ENCODE results near the gene ANKRD12. TPM values are rescaled to one million over a fixed set of nuclear protein-coding genes. Genes with fewer than 3 reads are reported as not detected.

The ANKRD12 gene
- total RNA-seq, 1 experiment from 2014 or later = 30.7 TPM

DNA sequence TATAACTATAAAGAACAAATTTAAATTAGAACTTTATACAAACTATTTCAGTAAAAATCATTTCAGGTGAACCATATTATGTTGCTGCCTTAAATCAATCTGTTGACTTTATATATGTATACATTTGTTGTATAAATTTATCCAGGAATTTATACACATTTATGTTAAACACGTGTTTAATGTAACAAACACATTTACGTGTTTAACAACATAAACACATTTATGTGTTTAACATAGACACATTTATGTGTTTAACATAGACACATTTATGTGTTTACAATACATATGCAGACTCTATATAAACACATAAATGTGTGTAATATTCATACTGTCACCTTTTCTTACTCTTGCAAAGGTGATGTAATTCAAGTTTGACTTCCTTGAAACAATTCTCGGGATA is 122.6 kb downstream of the ANKRD12 start:
- H3K36me3 ChIP-seq (ENCODE audit: control insufficient read depth, insufficient read depth, low read length) = no peaks in the 10 kb centered on the region; the same call in 1 of the 2 replicates
- DNase-seq (ENCODE audit: low read depth, low spot score) (no peak), ATAC-seq (no peak)
- intact Hi-C loops (cut with micrococcal nuclease; ENCODE audit: unreplicated experiment) = no loop called here
- no peaks in the 10 kb centered on the region for H3K9me3 ChIP-seq (ENCODE audit: control insufficient read depth, insufficient read depth, low read depth, low read length)
- POLR2A ChIA-PET = no interaction called here
- H3K4me3 ChIP-seq (ENCODE audit: low read depth in 2 of 2, low read length in 2 of 2) = no peak overlapping the region
- no TSS peak for BruUV-seq (replicated peaks)
- CTCF ChIA-PET = no interaction called here
- H3K27me3 ChIP-seq (ENCODE audit: control insufficient read depth, insufficient read depth, low read length) = no peaks in the 10 kb centered on the region
- TF ChIP-seq, protein P1, sequence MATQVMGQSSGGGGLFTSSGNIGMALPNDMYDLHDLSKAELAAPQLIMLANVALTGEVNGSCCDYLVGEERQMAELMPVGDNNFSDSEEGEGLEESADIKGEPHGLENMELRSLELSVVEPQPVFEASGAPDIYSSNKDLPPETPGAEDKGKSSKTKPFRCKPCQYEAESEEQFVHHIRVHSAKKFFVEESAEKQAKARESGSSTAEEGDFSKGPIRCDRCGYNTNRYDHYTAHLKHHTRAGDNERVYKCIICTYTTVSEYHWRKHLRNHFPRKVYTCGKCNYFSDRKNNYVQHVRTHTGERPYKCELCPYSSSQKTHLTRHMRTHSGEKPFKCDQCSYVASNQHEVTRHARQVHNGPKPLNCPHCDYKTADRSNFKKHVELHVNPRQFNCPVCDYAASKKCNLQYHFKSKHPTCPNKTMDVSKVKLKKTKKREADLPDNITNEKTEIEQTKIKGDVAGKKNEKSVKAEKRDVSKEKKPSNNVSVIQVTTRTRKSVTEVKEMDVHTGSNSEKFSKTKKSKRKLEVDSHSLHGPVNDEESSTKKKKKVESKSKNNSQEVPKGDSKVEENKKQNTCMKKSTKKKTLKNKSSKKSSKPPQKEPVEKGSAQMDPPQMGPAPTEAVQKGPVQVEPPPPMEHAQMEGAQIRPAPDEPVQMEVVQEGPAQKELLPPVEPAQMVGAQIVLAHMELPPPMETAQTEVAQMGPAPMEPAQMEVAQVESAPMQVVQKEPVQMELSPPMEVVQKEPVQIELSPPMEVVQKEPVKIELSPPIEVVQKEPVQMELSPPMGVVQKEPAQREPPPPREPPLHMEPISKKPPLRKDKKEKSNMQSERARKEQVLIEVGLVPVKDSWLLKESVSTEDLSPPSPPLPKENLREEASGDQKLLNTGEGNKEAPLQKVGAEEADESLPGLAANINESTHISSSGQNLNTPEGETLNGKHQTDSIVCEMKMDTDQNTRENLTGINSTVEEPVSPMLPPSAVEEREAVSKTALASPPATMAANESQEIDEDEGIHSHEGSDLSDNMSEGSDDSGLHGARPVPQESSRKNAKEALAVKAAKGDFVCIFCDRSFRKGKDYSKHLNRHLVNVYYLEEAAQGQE (IDR thresholded peaks at IDR 0.05; ENCODE audit: insufficient read depth in 1 of 2, low read depth in 2 of 2, low read length in 1 of 2) = no peak
- TF ChIP-seq, protein P2, sequence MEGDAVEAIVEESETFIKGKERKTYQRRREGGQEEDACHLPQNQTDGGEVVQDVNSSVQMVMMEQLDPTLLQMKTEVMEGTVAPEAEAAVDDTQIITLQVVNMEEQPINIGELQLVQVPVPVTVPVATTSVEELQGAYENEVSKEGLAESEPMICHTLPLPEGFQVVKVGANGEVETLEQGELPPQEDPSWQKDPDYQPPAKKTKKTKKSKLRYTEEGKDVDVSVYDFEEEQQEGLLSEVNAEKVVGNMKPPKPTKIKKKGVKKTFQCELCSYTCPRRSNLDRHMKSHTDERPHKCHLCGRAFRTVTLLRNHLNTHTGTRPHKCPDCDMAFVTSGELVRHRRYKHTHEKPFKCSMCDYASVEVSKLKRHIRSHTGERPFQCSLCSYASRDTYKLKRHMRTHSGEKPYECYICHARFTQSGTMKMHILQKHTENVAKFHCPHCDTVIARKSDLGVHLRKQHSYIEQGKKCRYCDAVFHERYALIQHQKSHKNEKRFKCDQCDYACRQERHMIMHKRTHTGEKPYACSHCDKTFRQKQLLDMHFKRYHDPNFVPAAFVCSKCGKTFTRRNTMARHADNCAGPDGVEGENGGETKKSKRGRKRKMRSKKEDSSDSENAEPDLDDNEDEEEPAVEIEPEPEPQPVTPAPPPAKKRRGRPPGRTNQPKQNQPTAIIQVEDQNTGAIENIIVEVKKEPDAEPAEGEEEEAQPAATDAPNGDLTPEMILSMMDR (IDR thresholded peaks at IDR 0.05) = no peak
- TF ChIP-seq TCF7L2 (IDR thresholded peaks at IDR 0.05; ENCODE audit: low read depth, low read length) = no peak
- TF ChIP-seq SIN3A (IDR thresholded peaks at IDR 0.05; ENCODE audit: borderline replicate concordance, insufficient read depth, low read depth, low read length) = no peak
- TF ChIP-seq POLR2AphosphoS5 (IDR thresholded peaks at IDR 0.05; ENCODE audit: low read depth, low read length) = no peak
- H3K4me1 ChIP-seq (ENCODE audit: control insufficient read depth, insufficient read depth, low read length) = no peaks in the 10 kb centered on the region
- in situ Hi-C loops (cut with HindIII; ENCODE audit: low pct_unique_long_range_greater_than_20kb, low sequenced_read_pairs) = no loop called here
- H3K27ac ChIP-seq (ENCODE audit: low read length) = no peak overlapping the region

DNA sequence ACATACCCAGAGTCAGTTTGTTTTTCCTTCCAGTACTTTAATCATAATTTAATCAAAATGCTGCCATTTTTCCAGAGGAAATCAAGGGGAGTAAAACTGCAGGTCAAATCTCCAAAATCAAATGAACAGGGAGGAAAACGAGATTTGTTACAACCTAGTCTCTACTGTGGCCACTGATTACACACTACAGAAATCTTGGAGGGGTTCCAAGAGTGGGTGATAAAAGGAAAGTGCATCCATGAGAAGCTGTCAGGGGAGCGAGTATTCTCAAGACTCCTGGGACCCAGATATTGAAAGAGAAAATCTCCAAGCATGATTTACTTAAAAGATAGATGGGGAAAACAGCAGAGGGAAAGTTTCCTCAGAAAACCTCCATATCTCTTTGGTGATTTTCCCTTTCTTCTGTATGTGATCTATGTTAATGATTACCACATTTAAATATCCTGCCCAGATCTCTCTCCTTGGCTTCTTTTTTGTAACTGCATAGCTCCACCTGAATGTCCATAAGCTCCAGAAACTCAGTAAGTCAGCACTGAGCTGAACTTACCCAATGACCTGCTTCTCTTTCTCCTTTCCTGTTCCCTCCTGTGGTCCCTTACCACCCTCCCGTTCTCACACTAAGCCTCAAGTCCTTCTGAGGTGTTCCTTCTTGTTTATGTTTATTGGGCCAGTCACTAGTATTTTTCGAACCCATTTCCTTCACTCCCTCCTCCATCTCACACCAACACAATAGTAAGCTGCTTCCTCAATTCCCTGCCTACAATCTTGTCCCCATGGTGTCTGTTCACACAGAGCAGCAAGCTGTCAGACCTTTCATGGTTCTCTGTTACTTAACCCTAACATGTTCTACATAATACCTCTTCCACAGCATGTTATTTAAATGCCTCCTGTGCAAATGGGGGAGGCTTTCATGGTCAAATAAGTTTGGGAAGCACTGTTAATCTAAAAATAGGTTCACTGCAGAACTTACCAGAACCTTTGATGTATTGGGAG is 124.1 kb downstream of the ANKRD12 start:
- no peak overlapping the region for H3K27ac ChIP-seq (ENCODE audit: low read length)
- no peaks in the 10 kb centered on the region for H3K4me1 ChIP-seq (ENCODE audit: control insufficient read depth, insufficient read depth, low read length)
- no peaks in the 10 kb centered on the region; the same call in 1 of the 2 replicates for H3K36me3 ChIP-seq (ENCODE audit: control insufficient read depth, insufficient read depth, low read length)
- no peak for ATAC-seq
- no peaks in the 10 kb centered on the region for H3K27me3 ChIP-seq (ENCODE audit: control insufficient read depth, insufficient read depth, low read length)
- H3K9me3 ChIP-seq (ENCODE audit: control insufficient read depth, insufficient read depth, low read depth, low read length) = no peaks in the 10 kb centered on the region
- no peak for TF ChIP-seq TCF7L2 (IDR thresholded peaks at IDR 0.05; ENCODE audit: low read depth, low read length)
- TF ChIP-seq, protein P1 (IDR thresholded peaks at IDR 0.05; ENCODE audit: insufficient read depth in 1 of 2, low read depth in 2 of 2, low read length in 1 of 2) = no peak
- TF ChIP-seq, protein P2 (IDR thresholded peaks at IDR 0.05) = no peak
- TF ChIP-seq POLR2AphosphoS5 (IDR thresholded peaks at IDR 0.05; ENCODE audit: low read depth, low read length) = no peak
- no peak for TF ChIP-seq SIN3A (IDR thresholded peaks at IDR 0.05; ENCODE audit: borderline replicate concordance, insufficient read depth, low read depth, low read length)
- DNase-seq (ENCODE audit: low read depth, low spot score) = no peak
- no peak overlapping the region for H3K4me3 ChIP-seq (ENCODE audit: low read depth in 2 of 2, low read length in 2 of 2)
- in situ Hi-C loops (cut with HindIII; ENCODE audit: low pct_unique_long_range_greater_than_20kb, low sequenced_read_pairs) (no loop called here), intact Hi-C loops (cut with micrococcal nuclease; ENCODE audit: unreplicated experiment) (no loop called here)
- no TSS peak for BruUV-seq (replicated peaks)
- ChIA-PET CTCF (no interaction called here), POLR2A (no interaction called here)
